A673 (cell line): ENCODE measurements around the gene PDZD4. TPM values are rescaled to one million over a fixed set of nuclear protein-coding genes. Genes with fewer than 3 reads are reported as not detected.

Source experiments
- BruUV-seq: library from RNA; stranded (reverse); fragments of 400-500 nt; replicated peaks from 2 replicates; lab custom pipeline; 2021; lab: Mats Ljungman, UMichigan
- CTCF ChIA-PET: fragments of 300-600 bp; sonication (Branson Sonifier 250); formaldehyde crosslinking; loops from one replicate; lab custom pipeline; 2022; ENCODE audit warnings: antibody characterized with exemption; lab: Charles Lee
- POLR2A ChIA-PET: fragments of 300-600 bp; sonication (Branson Sonifier 250); formaldehyde crosslinking; loops from one replicate; lab custom pipeline; 2022; ENCODE audit warnings: antibody characterized with exemption; ENCODE audit not compliant: low non-redundant PET; lab: Charles Lee
- DNase-seq: peaks from one replicate; pipeline ENCODE4 v3.0.0-alpha.2; 2015; ENCODE audit warnings: low spot score
- H3K27ac ChIP-seq: fragments of 200-600 bp; sonication (generic); 2 replicates; pipeline ENCODE4 v1.5.1; 2016; ENCODE audit warnings: mixed run types, low read depth, mild to moderate bottlenecking, mixed read lengths, antibody characterized with exemption, low read length; ENCODE audit not compliant: poor library complexity, severe bottlenecking
- H3K27me3 ChIP-seq: fragments of 200-600 bp; sonication (generic); replicated peaks from 2 replicates; pipeline ENCODE4 v1.6.1; 2017; ENCODE audit warnings: mixed run types, low read depth, mild to moderate bottlenecking, mixed read lengths, antibody characterized with exemption, low read length; ENCODE audit not compliant: insufficient read depth, poor library complexity
- H3K36me3 ChIP-seq: fragments of 200-600 bp; sonication (generic); 2 replicates; pipeline ENCODE4 v1.6.1; 2016; ENCODE audit warnings: mixed run types, mild to moderate bottlenecking, mixed read lengths, antibody characterized with exemption, low read length; ENCODE audit not compliant: insufficient read depth, poor library complexity, severe bottlenecking
- H3K4me1 ChIP-seq: fragments of 200-600 bp; sonication (generic); 2 replicates; pipeline ENCODE4 v1.6.1; 2017; ENCODE audit warnings: mixed run types, mild to moderate bottlenecking, mixed read lengths, antibody characterized with exemption, low read length; ENCODE audit not compliant: insufficient read depth, poor library complexity, severe bottlenecking
- H3K4me3 ChIP-seq: fragments of 200-600 bp; sonication (generic); 2 replicates; pipeline ENCODE4 v1.5.1; 2016; ENCODE audit warnings: low read depth, mixed run types, mild to moderate bottlenecking, mixed read lengths, low read length; ENCODE audit not compliant: poor library complexity, severe bottlenecking
- H3K9me3 ChIP-seq: fragments of 200-600 bp; sonication (generic); 2 replicates; pipeline ENCODE4 v1.6.1; 2016; ENCODE audit warnings: mixed run types, low read depth, mild to moderate bottlenecking, mixed read lengths, antibody characterized with exemption, low read length; ENCODE audit not compliant: poor library complexity, severe bottlenecking
- CTCF ChIP-seq: fragments of 300-800, 200-600 bp; sonication (generic); conservative IDR thresholded peaks from 2 replicates; pipeline ENCODE4 v1.5.1; 2017; ENCODE audit warnings: low read depth, mild to moderate bottlenecking, antibody characterized with exemption, low read length, moderate library complexity, mixed read lengths
- EZH2 ChIP-seq: fragments of 200-600 bp; sonication (generic); IDR thresholded peaks from 2 replicates; pipeline ENCODE4 v1.6.1; 2017; ENCODE audit warnings: borderline replicate concordance, low read depth, mild to moderate bottlenecking, mixed read lengths, antibody characterized with exemption, low read length; ENCODE audit not compliant: poor library complexity, severe bottlenecking
- intact Hi-C: fragments of 100-400 bp; cut with micrococcal nuclease; formaldehyde crosslinking; loops from one replicate; pipeline ENCODE4 v1.10.0; 2022; ENCODE audit not compliant: unreplicated experiment
- total RNA-seq: library from RNA; stranded (reverse); gene quantifications from 2 replicates; pipeline ENCODE4 v1.2.3, GENCODE V29; 2021

Gene PDZD4
- total RNA-seq, 1 experiment from 2014 or later: 2.6 TPM

- Histone ChIP-seq H3K36me3 (no peaks in the 10 kb centered on the region), H3K4me3 (no peak overlapping the region), H3K27ac (no peak overlapping the region), H3K27me3 (no peaks in the 10 kb centered on the region), H3K9me3 (no peaks in the 10 kb centered on the region), H3K4me1 (no peaks in the 10 kb centered on the region)
- intact Hi-C loops: no loop called here
- ChIA-PET CTCF (no interaction called here), POLR2A (no interaction called here)
- no peak for DNase-seq
- BruUV-seq: no TSS peak
- TF ChIP-seq EZH2 (no peak), CTCF (no peak)
These were observed 67.6 kb downstream of the PDZD4 start for GRCh38 chrX:153762626-153763173.

GRCh38 chrX:153761863-153762262 lies 68.5 kb downstream of the PDZD4 start:
- no TSS peak for BruUV-seq
- Histone ChIP-seq H3K27ac (no peak overlapping the region), H3K4me3 (no peak overlapping the region), H3K9me3 (no peaks in the 10 kb centered on the region), H3K4me1 (no peaks in the 10 kb centered on the region), H3K36me3 (no peaks in the 10 kb centered on the region), H3K27me3 (no peaks in the 10 kb centered on the region)
- ChIA-PET CTCF (no interaction called here), POLR2A (no interaction called here)
- intact Hi-C loops: no loop called here
- TF ChIP-seq EZH2 (no peak), CTCF (no peak)
- DNase-seq: no peak

GRCh38 chrX:153755136-153755535 lies 75.2 kb downstream of the PDZD4 start:
- H3K27ac ChIP-seq: no peak overlapping the region
- ChIA-PET POLR2A (no interaction called here), CTCF (no interaction called here)
- BruUV-seq: no TSS peak
- no peak for DNase-seq
- H3K36me3 ChIP-seq: no peaks in the 10 kb centered on the region
- intact Hi-C loops: no loop called here
- no peak overlapping the region for H3K4me3 ChIP-seq
- TF ChIP-seq CTCF (no peak), EZH2 (no peak)
- H3K27me3 ChIP-seq: no peaks in the 10 kb centered on the region
- H3K9me3 ChIP-seq: peaks cover 9% of the 10 kb centered on the region
- no peaks in the 10 kb centered on the region for H3K4me1 ChIP-seq

Other genes with a start within 250 kb of the PDZD4 start
- 27.1 and 32.4 TPM in 2 replicates for gene CCNQ, start 231.4 kb downstream of the PDZD4 start, total RNA-seq
- 0.92 and 1.4 TPM in 2 replicates for gene DUSP9, start 183.3 kb downstream of the PDZD4 start, total RNA-seq
- gene PNCK, start 156.7 kb downstream of the PDZD4 start, total RNA-seq: 0.52 and 0.60 TPM in 2 replicates
- gene SLC6A8, start 142.6 kb downstream of the PDZD4 start, total RNA-seq: 41.4 and 49.8 TPM in 2 replicates
- 219 and 235 TPM in 2 replicates for gene BCAP31, start 106.2 kb downstream of the PDZD4 start, total RNA-seq
- 7.8 and 8.0 TPM in 2 replicates for gene ABCD1, start 105.7 kb downstream of the PDZD4 start, total RNA-seq
- 0.59 TPM in 1 of 2 replicates, not detected in the other for gene PLXNB3, start 66.3 kb downstream of the PDZD4 start, total RNA-seq
- not detected in 2 replicates for gene SRPK3, start 49.5 kb downstream of the PDZD4 start, total RNA-seq
- gene IDH3G, start 36.2 kb downstream of the PDZD4 start, total RNA-seq: 52.0 and 55.7 TPM in 2 replicates
- 205 and 214 TPM in 2 replicates for gene SSR4, start 35.9 kb downstream of the PDZD4 start, total RNA-seq
- gene L1CAM, start 55.6 kb upstream of the PDZD4 start, total RNA-seq: 0.64 and 0.87 TPM in 2 replicates
- gene AVPR2, start 74.1 kb upstream of the PDZD4 start, total RNA-seq: not detected in 2 replicates
- 43.0 and 45.7 TPM in 2 replicates for gene ARHGAP4, start 95.7 kb upstream of the PDZD4 start, total RNA-seq
- gene NAA10, start 104.5 kb upstream of the PDZD4 start, total RNA-seq: 136 and 140 TPM in 2 replicates
- 3.4 and 5.7 TPM in 2 replicates for gene RENBP, start 114.1 kb upstream of the PDZD4 start, total RNA-seq
- gene HCFC1, start 141.3 kb upstream of the PDZD4 start, total RNA-seq: 124 and 137 TPM in 2 replicates
- gene TMEM187, start 142.2 kb upstream of the PDZD4 start, total RNA-seq: 2.8 and 6.8 TPM in 2 replicates
- 118 and 147 TPM in 2 replicates for gene IRAK1, start 189.4 kb upstream of the PDZD4 start, total RNA-seq